Activated CD8-positive, alpha-beta memory T cell treated with anti-CD3 and anti-CD28 coated beads, Interleukin-2, amount 10 ng/mL, durations not matched to agents 7 days and 5 days (primary cell): ENCODE measurements around the gene DHRSX. TPM values are rescaled to one million over a fixed set of nuclear protein-coding genes. Genes with fewer than 3 reads are reported as not detected.
A peak's percentile ranks its signal among the peaks of the same experiment; 100 is the strongest.

Source experiments
- ATAC-seq: fragments of 150-1000 bp; cut with Tn5 transposase; one replicate; pipeline ENCODE4 v1.10.0; 2021; ENCODE audit warnings: moderate library complexity
- CTCF ChIA-PET: fragments of 350-600 bp; sonication (Branson Sonifier 250); formaldehyde crosslinking; loops from one replicate; lab custom pipeline; 2021; ENCODE audit warnings: antibody characterized with exemption; lab: Charles Lee
- DNase-seq: peaks from one replicate; pipeline ENCODE4 v3.0.0-alpha.2; 2020
- H3K27ac Mint-ChIP-seq: one replicate; pipeline ENCODE4 v1.8.0; 2021; ENCODE audit warnings: mild to moderate bottlenecking, mixed read lengths
- H3K27me3 Mint-ChIP-seq: one replicate; pipeline ENCODE4 v1.8.0; 2021; ENCODE audit warnings: mixed read lengths
- H3K36me3 Mint-ChIP-seq: one replicate; pipeline ENCODE4 v1.8.0; 2021; ENCODE audit warnings: mild to moderate bottlenecking, mixed read lengths
- H3K4me1 Mint-ChIP-seq: one replicate; pipeline ENCODE4 v1.8.0; 2021; ENCODE audit warnings: mixed read lengths
- H3K4me3 Mint-ChIP-seq: one replicate; pipeline ENCODE4 v1.8.0; 2021; ENCODE audit warnings: mild to moderate bottlenecking, moderate library complexity, mixed read lengths
- H3K9me3 Mint-ChIP-seq: one replicate; pipeline ENCODE4 v1.8.0; 2022; ENCODE audit warnings: low read depth, mixed read lengths
- total RNA-seq, 2 experiments: library from RNA; stranded (reverse); gene quantifications; one replicate each; pipeline ENCODE4 v1.2.3, GENCODE V29; 2021

Gene DHRSX
- total RNA-seq, 2 experiments from 2014 or later = 21.1 to 22.5 TPM

DNA sequence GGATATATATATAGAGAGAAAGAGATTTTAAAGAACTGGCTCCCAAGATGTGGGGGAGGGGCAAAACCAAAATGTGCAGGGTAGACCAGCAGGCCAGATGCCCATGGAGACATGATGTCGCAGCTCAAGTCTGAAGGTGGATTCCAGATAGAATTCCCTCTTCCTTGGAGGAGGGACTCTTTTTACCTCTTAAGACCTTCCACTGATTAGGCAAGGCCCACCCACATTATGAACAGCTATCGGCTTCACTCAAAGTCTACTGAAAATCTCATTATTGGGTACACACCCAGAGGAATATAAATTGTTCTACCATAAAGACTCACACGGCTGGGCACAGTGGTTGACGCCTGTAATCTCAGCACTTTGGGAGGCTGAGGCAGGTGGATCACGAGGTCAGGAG, 59.3 kb downstream of the DHRSX start:
- Mint-ChIP-seq H3K4me3 (no peak overlapping the region), H3K9me3 (peaks cover 2% of the 10 kb centered on the region), H3K27me3 (no peaks in the 10 kb centered on the region), H3K36me3 (peaks cover 27% of the 10 kb centered on the region), H3K4me1 (peaks cover 2% of the 10 kb centered on the region), H3K27ac (no peak overlapping the region)
- DNase-seq (no peak), ATAC-seq (no peak)
- CTCF ChIA-PET = no interaction called here

DNA sequence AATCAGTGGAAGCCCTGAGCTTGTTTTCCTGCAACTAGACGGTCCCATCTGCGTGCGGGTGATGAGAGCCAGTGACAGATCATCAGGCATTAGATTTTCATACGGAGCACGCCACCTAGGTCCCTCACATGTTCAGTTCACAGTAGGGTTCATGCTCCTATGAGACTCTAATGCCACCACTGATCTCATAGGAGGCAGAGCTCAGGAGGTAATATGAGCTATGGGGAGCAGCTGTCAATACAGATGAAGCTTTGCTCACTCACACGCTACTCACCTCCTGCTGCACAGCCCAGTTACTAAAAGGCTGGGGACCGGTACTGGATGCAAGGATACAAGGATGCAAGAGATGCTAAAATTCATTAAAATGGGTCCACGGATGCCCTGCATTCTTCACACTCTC, 61.2 kb downstream of the DHRSX start:
- CTCF ChIA-PET = no interaction called here
- no peak overlapping the region for H3K4me3 Mint-ChIP-seq
- ATAC-seq = no peak
- H3K27ac Mint-ChIP-seq = no peak overlapping the region
- no peaks in the 10 kb centered on the region for H3K9me3 Mint-ChIP-seq
- peaks cover 2% of the 10 kb centered on the region for H3K4me1 Mint-ChIP-seq
- no peak for DNase-seq
- no peaks in the 10 kb centered on the region for H3K27me3 Mint-ChIP-seq
- H3K36me3 Mint-ChIP-seq = peaks cover 29% of the 10 kb centered on the region

DNA sequence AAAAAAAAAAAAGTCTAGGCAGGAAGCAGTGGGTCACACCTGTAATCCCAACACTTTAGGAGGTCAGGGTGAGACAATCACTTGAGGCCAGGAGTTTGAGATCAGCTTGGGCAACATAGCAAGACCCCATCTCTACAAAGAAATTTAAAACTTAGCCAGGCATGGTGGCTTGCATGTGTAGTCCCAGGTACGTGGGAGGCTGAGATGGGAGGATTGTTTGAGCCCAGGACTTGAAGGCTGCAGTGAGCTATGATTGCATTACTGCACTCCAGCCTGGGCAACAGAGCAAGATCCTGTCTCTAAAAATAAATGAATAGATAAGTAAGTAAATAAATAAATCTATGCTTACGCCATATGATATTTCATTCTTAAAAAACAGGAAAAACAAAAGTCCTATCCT, 65.3 kb downstream of the DHRSX start:
- H3K27me3 Mint-ChIP-seq = no peaks in the 10 kb centered on the region
- DNase-seq (no peak), ATAC-seq (no peak)
- no peak overlapping the region for H3K4me3 Mint-ChIP-seq
- CTCF ChIA-PET = no interaction called here
- H3K36me3 Mint-ChIP-seq = peaks cover 32% of the 10 kb centered on the region
- H3K27ac Mint-ChIP-seq = no peak overlapping the region
- H3K4me1 Mint-ChIP-seq = no peaks in the 10 kb centered on the region
- H3K9me3 Mint-ChIP-seq = peaks cover 4% of the 10 kb centered on the region

DNA sequence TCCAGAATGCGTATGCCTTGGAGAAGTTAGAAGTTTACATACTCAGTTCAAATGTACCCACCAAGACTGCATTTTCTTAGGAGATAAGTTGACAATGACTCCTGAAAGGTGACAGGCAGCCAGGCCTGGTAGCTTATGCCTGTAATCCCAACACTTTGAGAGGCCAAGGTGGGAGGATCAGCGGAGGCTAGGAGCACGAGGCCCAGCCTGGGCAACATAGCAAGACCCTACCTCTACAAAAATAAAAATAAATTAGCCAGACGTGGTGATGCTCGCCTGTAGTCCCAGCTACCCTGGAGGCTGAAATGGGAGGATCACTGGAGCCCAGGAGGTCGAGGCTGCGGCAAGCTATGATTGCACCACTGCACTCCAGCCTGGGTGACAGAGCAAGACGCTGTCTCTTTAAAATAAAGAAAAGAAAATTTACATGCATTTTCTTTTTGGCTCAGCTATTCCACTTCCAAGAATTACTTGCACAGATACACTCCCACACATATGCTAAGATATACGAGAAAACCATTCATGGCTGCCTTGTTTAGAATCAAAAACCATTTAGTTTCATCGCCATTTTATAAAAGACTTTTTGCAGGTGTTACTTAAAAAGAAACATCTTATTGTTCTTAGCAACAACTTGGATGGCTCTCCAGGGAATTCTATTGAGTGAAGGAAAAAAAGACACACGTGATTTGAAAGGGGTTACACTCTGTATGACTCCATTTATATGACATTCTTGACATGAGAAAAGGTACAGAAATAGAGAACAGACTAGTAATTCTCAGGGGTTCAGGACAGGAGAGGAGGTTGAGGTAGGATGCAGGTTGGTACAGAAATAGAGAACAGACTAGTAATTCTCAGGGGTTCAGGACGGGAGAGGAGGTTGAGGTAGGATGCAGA, 66.3 kb downstream of the DHRSX start:
- H3K9me3 Mint-ChIP-seq = peaks cover 9% of the 10 kb centered on the region
- no peak overlapping the region for H3K4me3 Mint-ChIP-seq
- H3K36me3 Mint-ChIP-seq = peaks cover 28% of the 10 kb centered on the region
- no peak for DNase-seq
- H3K27me3 Mint-ChIP-seq = no peaks in the 10 kb centered on the region
- ATAC-seq = no peak
- H3K27ac Mint-ChIP-seq = no peak overlapping the region
- no peaks in the 10 kb centered on the region for H3K4me1 Mint-ChIP-seq
- CTCF ChIA-PET = no interaction called here

DNA sequence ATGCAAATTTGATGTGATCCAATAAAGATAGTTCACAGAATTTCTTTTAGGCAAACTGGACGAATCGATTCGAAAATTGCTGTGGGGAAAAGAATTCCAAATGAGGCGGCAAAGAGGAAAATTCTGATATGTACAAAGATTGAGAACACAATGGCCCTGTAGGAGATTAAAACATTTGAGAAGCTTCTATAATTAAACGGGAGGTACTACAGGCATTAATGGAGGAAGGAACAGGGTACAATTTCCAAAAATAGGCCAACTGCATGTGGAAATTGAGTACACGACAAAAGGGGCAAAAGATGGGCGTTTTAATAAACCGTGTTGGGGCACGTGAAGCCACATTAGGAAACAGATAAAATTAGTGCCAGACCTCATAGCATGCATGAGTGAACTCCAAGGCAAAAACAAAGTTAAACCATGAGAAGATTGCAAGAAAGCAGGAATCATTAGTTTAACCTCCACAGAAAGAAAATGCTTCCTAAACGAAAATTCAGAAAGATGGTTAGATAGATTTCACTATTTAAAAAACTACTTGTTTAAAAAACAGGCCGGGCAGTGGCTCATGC, 68.4 kb downstream of the DHRSX start:
- no peak overlapping the region for H3K27ac Mint-ChIP-seq
- no peaks in the 10 kb centered on the region for H3K27me3 Mint-ChIP-seq
- ATAC-seq = no peak
- peaks cover 36% of the 10 kb centered on the region for H3K36me3 Mint-ChIP-seq
- peaks cover 16% of the 10 kb centered on the region for H3K9me3 Mint-ChIP-seq
- DNase-seq = no peak
- no peak overlapping the region for H3K4me3 Mint-ChIP-seq
- no peaks in the 10 kb centered on the region for H3K4me1 Mint-ChIP-seq
- CTCF ChIA-PET = no interaction called here

DNA sequence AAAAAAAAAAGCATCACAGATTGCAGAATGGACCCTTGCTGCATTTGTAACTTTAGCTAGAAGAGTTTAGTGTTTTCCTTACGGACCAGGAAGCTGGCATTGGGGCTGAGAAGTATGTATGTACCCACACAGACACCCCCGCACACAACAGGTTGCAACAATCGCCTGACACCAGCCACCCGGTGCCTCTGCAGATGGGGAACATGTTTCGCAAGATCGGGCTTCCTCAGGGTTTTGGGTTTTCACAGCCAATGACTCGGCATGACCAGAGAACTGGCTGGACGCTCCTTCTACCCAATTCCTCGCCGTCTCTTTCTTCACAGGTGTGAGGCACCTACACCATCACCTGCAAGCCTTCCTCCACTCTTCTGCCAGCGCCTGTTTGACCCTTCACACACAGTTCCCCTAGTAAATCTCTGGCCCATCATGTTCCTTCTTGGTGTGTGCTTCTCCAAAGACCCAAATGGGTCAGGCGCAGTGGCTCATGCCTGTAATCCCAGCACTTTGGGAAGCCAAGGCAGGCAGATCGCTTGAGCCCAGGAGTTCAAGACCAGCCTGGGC, 70.4 kb downstream of the DHRSX start:
- no peak for ATAC-seq
- no peak overlapping the region for H3K4me3 Mint-ChIP-seq
- peaks cover 43% of the 10 kb centered on the region for H3K36me3 Mint-ChIP-seq
- H3K4me1 Mint-ChIP-seq = no peaks in the 10 kb centered on the region
- DNase-seq = no peak
- CTCF ChIA-PET = no interaction called here
- H3K9me3 Mint-ChIP-seq = peaks cover 21% of the 10 kb centered on the region
- H3K27me3 Mint-ChIP-seq = no peaks in the 10 kb centered on the region
- H3K27ac Mint-ChIP-seq = no peak overlapping the region

DNA sequence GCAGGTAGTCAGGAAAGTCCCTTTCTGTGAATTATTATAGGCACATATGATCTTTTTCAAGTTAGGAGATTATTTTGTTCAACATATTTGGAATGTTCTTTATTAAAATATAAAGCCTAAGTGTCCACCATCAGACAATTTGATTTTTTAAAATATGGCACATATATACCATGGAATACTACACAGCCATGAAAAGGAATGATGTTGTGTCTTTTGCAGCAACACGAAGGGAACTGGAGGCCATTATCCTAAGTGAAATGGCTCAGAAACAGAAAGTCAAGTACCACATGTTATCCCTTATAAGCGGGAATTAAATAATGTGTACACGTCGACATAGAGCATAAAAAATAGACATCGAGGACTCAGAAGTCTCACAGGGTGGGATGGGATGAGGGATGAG, 73.0 kb downstream of the DHRSX start:
- Mint-ChIP-seq H3K27me3 (no peaks in the 10 kb centered on the region), H3K36me3 (peaks cover 47% of the 10 kb centered on the region), H3K4me1 (no peaks in the 10 kb centered on the region), H3K4me3 (no peak overlapping the region), H3K27ac (no peak overlapping the region), H3K9me3 (peaks cover 19% of the 10 kb centered on the region)
- CTCF ChIA-PET = no interaction called here
- DNase-seq (no peak), ATAC-seq (no peak)

DNA sequence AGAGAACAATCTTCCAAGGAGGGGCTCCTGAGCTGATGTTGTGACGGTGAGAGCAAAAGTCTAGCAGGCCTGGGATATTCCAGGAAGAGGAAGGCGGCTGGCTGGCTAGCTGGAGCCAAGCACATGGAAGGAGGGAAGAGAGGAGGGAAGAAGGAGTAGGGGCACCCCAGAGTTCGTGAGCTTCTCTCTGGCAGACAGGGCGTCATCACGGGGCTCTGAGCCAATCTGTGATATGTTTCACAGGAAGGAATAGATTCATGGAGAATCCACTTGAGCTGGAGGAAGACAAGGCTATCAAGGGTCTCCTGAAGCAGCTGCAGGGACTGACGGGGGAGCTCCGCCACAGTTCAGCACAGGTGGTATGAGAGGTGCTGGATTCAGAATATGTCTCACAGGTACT, 73.6 kb downstream of the DHRSX start:
- Mint-ChIP-seq H3K4me3 (no peak overlapping the region), H3K9me3 (peaks cover 19% of the 10 kb centered on the region), H3K36me3 (peaks cover 43% of the 10 kb centered on the region), H3K4me1 (no peaks in the 10 kb centered on the region), H3K27ac (no peak overlapping the region), H3K27me3 (no peaks in the 10 kb centered on the region)
- ATAC-seq (no peak), DNase-seq (no peak)
- CTCF ChIA-PET = no interaction called here

DNA sequence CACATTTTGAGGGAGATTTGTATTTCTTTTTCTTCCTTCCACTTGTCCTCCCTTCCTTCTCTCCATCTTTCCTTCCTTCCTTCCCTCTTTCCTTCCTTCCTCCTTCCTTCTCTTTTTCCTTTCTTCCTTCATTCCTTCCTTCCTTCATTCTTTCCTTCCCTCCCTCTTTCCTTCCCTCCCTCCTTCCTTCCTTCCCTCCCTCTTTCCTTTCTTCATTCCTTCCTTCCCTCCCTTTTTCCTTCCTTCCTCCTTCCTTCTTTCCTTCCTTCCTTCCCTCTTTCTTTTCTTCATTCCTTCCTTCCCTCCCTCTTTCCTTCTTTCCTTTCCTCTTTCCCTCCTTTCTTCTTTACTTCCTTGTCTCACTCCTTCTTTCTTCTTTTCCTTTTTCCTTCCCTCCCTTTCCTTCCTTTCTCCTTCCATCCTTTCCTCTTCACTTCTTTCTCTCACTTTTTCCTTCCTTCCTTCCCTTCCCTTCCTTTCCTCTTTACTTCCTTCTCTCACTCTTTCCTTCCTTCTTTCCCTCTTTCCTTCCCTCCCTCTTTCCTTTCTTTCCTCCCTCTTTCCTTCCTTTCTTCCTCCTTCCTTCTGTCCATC, 74.4 kb downstream of the DHRSX start:
- Mint-ChIP-seq H3K4me1 (no peaks in the 10 kb centered on the region), H3K27ac (no peak overlapping the region), H3K9me3 (peaks cover 17% of the 10 kb centered on the region), H3K36me3 (peaks cover 48% of the 10 kb centered on the region), H3K27me3 (no peaks in the 10 kb centered on the region), H3K4me3 (no peak overlapping the region)
- no peak for ATAC-seq
- CTCF ChIA-PET = no interaction called here
- DNase-seq = no peak

DNA sequence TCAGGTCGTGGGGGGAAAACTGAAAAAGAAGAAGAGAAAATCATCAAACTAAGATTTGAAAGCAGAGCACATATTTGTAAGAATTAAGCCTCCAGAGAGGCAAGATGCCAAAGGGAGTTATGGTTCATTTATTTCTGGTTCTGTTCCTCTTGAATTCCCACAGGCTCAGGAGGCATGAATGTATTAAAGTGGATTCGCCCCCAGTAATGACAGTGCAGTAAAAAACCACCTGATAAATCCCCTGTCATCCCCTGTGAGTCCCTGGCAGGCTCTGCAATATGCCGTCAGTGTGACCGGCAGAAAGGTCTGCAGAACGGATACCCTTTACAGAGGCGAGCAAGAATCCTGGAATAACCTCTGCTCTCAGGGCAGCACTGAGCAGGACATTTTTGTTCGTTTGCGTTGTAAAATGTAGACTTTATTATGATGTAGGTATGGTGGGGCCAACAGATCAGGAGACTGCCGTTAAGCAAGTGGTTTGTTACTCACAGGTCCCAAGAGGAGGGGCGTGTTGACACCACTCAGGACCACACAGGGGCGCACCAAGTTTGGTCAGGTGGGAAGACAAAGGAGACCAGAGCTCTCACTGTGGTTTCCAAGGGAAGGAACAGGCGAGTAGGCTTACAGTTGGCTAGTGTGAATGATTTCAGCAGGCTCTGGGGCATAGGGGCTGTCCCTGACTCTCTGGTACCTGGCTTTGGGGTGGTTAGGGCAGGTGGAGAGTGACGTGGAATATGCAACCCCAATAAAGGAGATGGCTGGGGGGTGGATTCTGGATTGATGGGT, 75.3 kb downstream of the DHRSX start:
- H3K36me3 Mint-ChIP-seq = peaks cover 53% of the 10 kb centered on the region

DNA sequence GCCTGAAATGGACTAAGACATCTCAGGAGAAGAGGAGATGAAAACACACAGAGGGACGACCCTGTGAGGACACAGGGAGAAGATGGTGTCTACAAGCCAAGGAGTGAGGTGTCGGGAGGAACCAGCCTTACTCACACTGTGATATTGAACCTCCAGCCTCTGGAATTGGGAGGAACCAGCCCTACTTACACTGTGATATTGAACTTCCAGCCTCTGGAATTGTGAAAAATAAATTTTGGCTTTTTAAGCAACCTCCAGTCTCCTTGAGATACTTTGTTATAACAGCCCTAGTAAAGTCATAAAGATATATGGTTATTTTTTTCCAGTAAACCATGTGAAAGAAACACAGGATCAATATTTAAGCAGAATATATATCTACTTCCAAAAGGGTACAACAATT, 76.5 kb downstream of the DHRSX start:
- Mint-ChIP-seq H3K9me3 (peaks cover 15% of the 10 kb centered on the region), H3K27me3 (no peaks in the 10 kb centered on the region), H3K4me1 (no peaks in the 10 kb centered on the region), H3K4me3 (no peak overlapping the region), H3K27ac (no peak overlapping the region), H3K36me3 (peaks cover 49% of the 10 kb centered on the region)
- CTCF ChIA-PET = no interaction called here
- no peak for DNase-seq
- no peak for ATAC-seq

More for the DNA sequence above, 75.3 kb downstream of the DHRSX start:
- Mint-ChIP-seq H3K27me3 (no peaks in the 10 kb centered on the region), H3K4me3 (no peak overlapping the region), H3K4me1 (no peaks in the 10 kb centered on the region), H3K9me3 (peaks cover 19% of the 10 kb centered on the region), H3K27ac (no peak overlapping the region)
- CTCF ChIA-PET = no interaction called here
- DNase-seq (no peak), ATAC-seq (peak; percentile 20)

DNA sequence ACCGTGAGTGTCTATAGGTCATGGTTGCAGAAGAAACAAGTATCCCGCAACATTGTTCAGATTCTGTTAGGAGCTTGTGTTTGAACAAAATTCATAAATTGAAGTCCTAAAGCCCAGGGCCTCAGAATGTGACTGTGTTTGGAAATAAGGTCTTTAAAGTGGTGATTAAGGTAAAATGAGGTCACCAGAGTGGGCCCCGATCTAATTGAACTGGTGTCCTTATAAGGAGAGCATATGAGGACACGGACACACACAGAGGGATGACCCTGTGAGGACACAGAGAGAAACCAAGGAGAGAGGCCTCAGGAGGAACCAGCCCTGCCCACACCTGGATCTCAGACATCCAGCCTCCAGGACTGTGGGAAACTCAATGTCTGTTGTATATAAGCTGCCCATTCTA, 76.9 kb downstream of the DHRSX start:
- H3K27ac Mint-ChIP-seq = no peak overlapping the region
- no peaks in the 10 kb centered on the region for H3K27me3 Mint-ChIP-seq
- H3K36me3 Mint-ChIP-seq = peaks cover 47% of the 10 kb centered on the region
- no peak for DNase-seq
- no peaks in the 10 kb centered on the region for H3K4me1 Mint-ChIP-seq
- CTCF ChIA-PET = no interaction called here
- ATAC-seq = no peak
- H3K9me3 Mint-ChIP-seq = peaks cover 15% of the 10 kb centered on the region
- H3K4me3 Mint-ChIP-seq = no peak overlapping the region

DNA sequence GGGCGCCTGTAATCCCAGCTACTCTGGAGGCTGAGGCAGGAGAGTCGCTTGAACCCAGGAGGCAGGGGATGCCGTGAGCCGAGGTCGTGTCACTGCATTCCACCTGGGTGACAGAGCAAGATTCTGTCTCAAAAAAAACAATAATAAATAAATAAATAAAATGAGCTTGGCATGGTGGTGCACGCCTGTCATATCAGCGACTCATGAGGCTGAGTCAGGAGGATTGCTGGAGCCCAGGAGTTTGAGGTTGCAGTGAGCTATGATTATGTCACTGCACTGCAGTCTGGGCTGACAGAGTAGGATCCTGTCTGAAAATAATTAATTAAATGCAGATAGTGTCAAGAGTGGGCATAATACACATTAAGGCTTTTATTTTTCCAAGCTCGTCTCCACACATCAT, 77.5 kb downstream of the DHRSX start:
- CTCF ChIA-PET = no interaction called here
- Mint-ChIP-seq H3K4me3 (no peak overlapping the region), H3K4me1 (no peaks in the 10 kb centered on the region), H3K9me3 (peaks cover 12% of the 10 kb centered on the region), H3K36me3 (peaks cover 42% of the 10 kb centered on the region), H3K27ac (no peak overlapping the region), H3K27me3 (no peaks in the 10 kb centered on the region)
- DNase-seq = no peak
- no peak for ATAC-seq
